Activated CD4-positive, alpha-beta memory T cell treated with anti-CD3 and anti-CD28 coated beads for 36 hours (primary cell): ENCODE data around the gene TTC28. TPM values are rescaled to one million over a fixed set of nuclear protein-coding genes. Genes with fewer than 3 reads are reported as not detected.
"Not testable (repeated sequence)": the region's sequence is repeated elsewhere in the genome, so short reads cannot be mapped to it uniquely, and the experiment has no call there.

Source experiments
- CTCF ChIA-PET: fragments of 350-600 bp; sonication (Branson Sonifier 250); formaldehyde crosslinking; loops from one replicate; lab custom pipeline; 2021; ENCODE audit warnings: antibody characterized with exemption, inconsistent platforms; lab: Charles Lee
- POLR2A ChIA-PET: fragments of 350-600 bp; sonication (Branson Sonifier 250); formaldehyde crosslinking; loops from one replicate; lab custom pipeline; 2021; ENCODE audit warnings: antibody characterized with exemption; lab: Charles Lee
- DNase-seq: peaks from one replicate; pipeline ENCODE4 v3.0.0-alpha.2; 2020
- H3K27ac Mint-ChIP-seq: one replicate; pipeline ENCODE4 v1.8.0; 2021; ENCODE audit warnings: mixed read lengths
- H3K27me3 Mint-ChIP-seq: one replicate; pipeline ENCODE4 v1.8.0; 2021; ENCODE audit warnings: mixed read lengths
- H3K36me3 Mint-ChIP-seq: one replicate; pipeline ENCODE4 v1.8.0; 2021; ENCODE audit warnings: mixed read lengths
- H3K4me1 Mint-ChIP-seq: one replicate; pipeline ENCODE4 v1.8.0; 2021; ENCODE audit warnings: low read depth, mixed read lengths
- H3K4me3 Mint-ChIP-seq: one replicate; pipeline ENCODE4 v1.8.0; 2021; ENCODE audit warnings: mild to moderate bottlenecking, mixed read lengths
- H3K9me3 Mint-ChIP-seq: one replicate; pipeline ENCODE4 v1.8.0; 2021; ENCODE audit warnings: mixed read lengths
- intact Hi-C: fragments of 100-400 bp; cut with micrococcal nuclease; formaldehyde crosslinking; loops from one replicate; pipeline ENCODE4 v1.15.1; 2023
- total RNA-seq, 2 experiments: library from RNA; stranded (reverse); gene quantifications; one replicate each; pipeline ENCODE4 v1.2.3, GENCODE V29; 2021

TTC28 gene
- total RNA-seq, 2 experiments from 2014 or later, result 0.59 to 0.80 TPM

GRCh38 chr22:28541137-28541536, 138.5 kb downstream of the TTC28 start:
- Mint-ChIP-seq H3K27me3 (peaks cover 7% of the 10 kb centered on the region), H3K4me3 (no peak overlapping the region), H3K4me1 (no peaks in the 10 kb centered on the region), H3K27ac (no peak overlapping the region), H3K36me3 (peaks cover 2% of the 10 kb centered on the region), H3K9me3 (peaks cover 5% of the 10 kb centered on the region)
- ChIA-PET POLR2A (no interaction called here), CTCF (no interaction called here)
- DNase-seq, result no peak
- intact Hi-C loops, result no loop called here

- Mint-ChIP-seq H3K27ac (no peak overlapping the region), H3K36me3 (peaks cover 2% of the 10 kb centered on the region), H3K27me3 (peaks cover 8% of the 10 kb centered on the region), H3K4me3 (no peak overlapping the region), H3K4me1 (no peaks in the 10 kb centered on the region), H3K9me3 (peaks cover 5% of the 10 kb centered on the region)
- DNase-seq, result no peak
- intact Hi-C loops, result no loop called here
- CTCF ChIA-PET, result no interaction called here
- POLR2A ChIA-PET, result no interaction called here
Measured at GRCh38 chr22:28538922-28539321, 140.7 kb downstream of the TTC28 start.

DNA sequence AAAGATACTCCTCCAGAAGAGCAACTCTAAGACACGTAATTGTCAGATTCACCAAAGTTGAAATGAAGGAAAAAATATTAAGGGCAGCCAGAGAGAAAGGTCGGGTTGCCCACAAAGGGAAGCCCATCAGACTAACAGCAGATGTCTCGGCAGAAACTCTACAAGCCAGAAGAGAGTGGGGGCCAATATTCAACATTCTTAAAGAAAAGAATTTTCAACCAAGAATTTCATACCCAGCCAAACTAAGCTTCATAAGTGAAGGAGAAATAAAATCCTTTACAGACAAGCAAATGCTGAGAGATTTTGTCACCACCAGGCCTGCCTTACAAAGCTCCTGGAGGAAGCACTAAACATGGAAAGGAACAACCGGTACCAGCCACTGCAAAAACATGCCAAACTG, 149.1 kb downstream of the TTC28 start:
- CTCF ChIA-PET, DNase-seq, H3K9me3 Mint-ChIP-seq, H3K4me3 Mint-ChIP-seq, H3K27ac Mint-ChIP-seq, intact Hi-C loops, H3K4me1 Mint-ChIP-seq, POLR2A ChIA-PET, H3K36me3 Mint-ChIP-seq: not testable (repeated sequence)
- H3K27me3 Mint-ChIP-seq, result peaks cover 19% of the 10 kb centered on the region

- CTCF ChIA-PET, H3K36me3 Mint-ChIP-seq, POLR2A ChIA-PET, H3K27ac Mint-ChIP-seq, H3K9me3 Mint-ChIP-seq, DNase-seq, H3K4me1 Mint-ChIP-seq, intact Hi-C loops, H3K4me3 Mint-ChIP-seq: not testable (repeated sequence)
- peaks cover 19% of the 10 kb centered on the region for H3K27me3 Mint-ChIP-seq
Measured at GRCh38 chr22:28529144-28529543, 150.5 kb downstream of the TTC28 start.

- no peaks in the 10 kb centered on the region for H3K9me3 Mint-ChIP-seq
- POLR2A ChIA-PET, result no interaction called here
- no peak overlapping the region for H3K4me3 Mint-ChIP-seq
- H3K36me3 Mint-ChIP-seq, result no peaks in the 10 kb centered on the region
- H3K27ac Mint-ChIP-seq, result no peak overlapping the region
- CTCF ChIA-PET, result no interaction called here
- no peaks in the 10 kb centered on the region for H3K4me1 Mint-ChIP-seq
- no peak for DNase-seq
- H3K27me3 Mint-ChIP-seq, result peaks cover 17% of the 10 kb centered on the region
- intact Hi-C loops, result no loop called here
Measured at GRCh38 chr22:28521451-28521850, 158.2 kb downstream of the TTC28 start.

DNA sequence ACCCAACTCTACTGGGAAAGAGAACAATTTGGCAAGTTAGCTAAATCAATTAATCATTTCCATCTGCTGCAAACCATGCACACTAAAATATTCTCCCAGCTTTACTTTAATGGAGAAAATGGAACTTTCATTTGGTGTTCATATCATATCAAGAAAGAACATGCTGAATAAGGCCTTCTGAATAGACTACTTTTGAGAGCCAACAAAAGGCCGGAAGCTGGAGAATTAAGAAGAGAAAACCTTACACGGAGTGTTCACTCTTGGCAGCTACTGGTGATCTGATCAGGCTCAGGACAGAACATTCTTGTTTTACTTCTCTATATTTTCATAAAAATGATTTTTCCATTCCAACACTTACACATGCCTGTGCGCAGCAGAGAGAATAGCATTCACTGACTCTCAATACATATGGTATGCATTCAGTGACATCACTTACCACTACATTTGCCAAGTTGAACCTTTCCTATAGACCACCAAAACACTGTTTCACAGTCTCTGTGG, 165.3 kb downstream of the TTC28 start:
- H3K4me3 Mint-ChIP-seq, result no peak overlapping the region
- H3K4me1 Mint-ChIP-seq, result no peaks in the 10 kb centered on the region
- ChIA-PET CTCF (no interaction called here), POLR2A (no interaction called here)
- H3K9me3 Mint-ChIP-seq, result peaks cover 17% of the 10 kb centered on the region
- no peak overlapping the region for H3K27ac Mint-ChIP-seq
- no peak for DNase-seq
- peaks cover 9% of the 10 kb centered on the region for H3K27me3 Mint-ChIP-seq
- no peaks in the 10 kb centered on the region for H3K36me3 Mint-ChIP-seq
- intact Hi-C loops, result no loop called here

DNA sequence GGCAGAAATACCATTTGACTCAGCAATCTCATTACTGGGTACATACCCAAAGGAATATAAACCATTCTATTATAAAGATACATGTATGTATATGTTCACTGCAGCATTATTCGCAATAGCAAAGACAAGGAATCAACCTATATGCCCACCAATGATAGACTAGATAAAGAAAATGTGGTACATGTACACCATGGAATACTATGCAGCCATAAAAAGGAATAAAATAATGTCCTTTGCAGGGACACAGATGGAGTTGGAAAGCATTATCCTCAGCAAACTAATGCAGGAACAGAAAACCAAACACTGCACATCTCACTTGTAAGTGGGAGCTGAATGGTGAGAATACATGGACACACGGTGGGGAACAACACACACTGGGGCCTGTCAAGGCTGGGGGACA, 167.3 kb downstream of the TTC28 start:
- CTCF ChIA-PET, result not testable (repeated sequence)

DNA sequence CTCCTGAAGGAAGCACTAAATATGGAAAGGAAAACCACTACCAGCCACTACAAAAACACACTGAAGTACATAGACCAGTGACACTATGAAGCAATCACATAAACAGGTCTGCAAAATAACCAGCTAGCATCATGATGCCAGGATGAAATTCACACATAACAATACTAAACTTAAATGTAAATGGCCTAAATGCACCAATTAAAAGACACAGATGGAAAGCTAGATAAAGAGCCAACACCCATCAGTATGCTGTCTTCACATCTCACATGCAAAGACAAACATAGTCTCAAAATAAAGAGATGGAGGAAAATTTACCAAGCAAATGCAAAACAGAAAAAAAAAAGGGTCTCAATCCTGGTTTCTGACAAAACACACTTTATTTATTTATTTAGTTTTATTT, 171.7 kb downstream of the TTC28 start:
- no peak overlapping the region for H3K27ac Mint-ChIP-seq
- H3K36me3 Mint-ChIP-seq, result peaks cover 2% of the 10 kb centered on the region
- no peak overlapping the region for H3K4me3 Mint-ChIP-seq
- no peaks in the 10 kb centered on the region for H3K4me1 Mint-ChIP-seq
- H3K27me3 Mint-ChIP-seq, result peaks cover 11% of the 10 kb centered on the region
- intact Hi-C loops, result no loop called here
- ChIA-PET CTCF (interaction anchor here (0.7 kb wide), 1 partner anchor 214 kb away, joined by 3 read pairs; no protein-coding TSS in a partner anchor), POLR2A (no interaction called here)
- H3K9me3 Mint-ChIP-seq, result peaks cover 23% of the 10 kb centered on the region
- DNase-seq, result no peak

More for the DNA sequence above, 167.3 kb downstream of the TTC28 start:
- peaks cover 15% of the 10 kb centered on the region for H3K27me3 Mint-ChIP-seq
- POLR2A ChIA-PET, H3K27ac Mint-ChIP-seq, DNase-seq, H3K4me1 Mint-ChIP-seq, H3K36me3 Mint-ChIP-seq, H3K4me3 Mint-ChIP-seq, intact Hi-C loops: not testable (repeated sequence)
- peaks cover 23% of the 10 kb centered on the region for H3K9me3 Mint-ChIP-seq

DNA sequence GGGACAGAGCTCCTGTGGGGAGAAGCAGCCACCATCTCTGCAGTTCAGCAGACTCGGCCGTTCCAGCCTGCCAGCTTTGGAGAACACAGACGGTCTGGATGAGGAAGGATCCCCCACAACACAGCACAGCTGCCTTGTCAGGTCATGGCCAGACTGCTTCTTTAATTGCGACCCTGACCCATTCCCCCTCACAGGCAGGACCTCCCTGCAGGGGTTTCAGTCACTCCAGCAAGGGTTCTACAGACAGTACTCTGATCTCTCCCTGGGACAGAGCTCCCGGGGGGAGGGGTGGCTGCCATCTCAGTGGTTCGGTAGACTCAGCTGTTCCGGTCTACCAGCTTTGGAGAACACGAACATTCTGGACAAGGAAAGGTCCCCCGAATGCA, 173.5 kb downstream of the TTC28 start:
- ChIA-PET POLR2A (no interaction called here), CTCF (no interaction called here)
- DNase-seq, result no peak
- Mint-ChIP-seq H3K4me3 (no peak overlapping the region), H3K9me3 (peaks cover 17% of the 10 kb centered on the region), H3K27me3 (peaks cover 14% of the 10 kb centered on the region), H3K27ac (no peak overlapping the region), H3K36me3 (peaks cover 2% of the 10 kb centered on the region), H3K4me1 (no peaks in the 10 kb centered on the region)
- intact Hi-C loops, result no loop called here

- ChIA-PET CTCF (no interaction called here), POLR2A (no interaction called here)
- Mint-ChIP-seq H3K9me3 (peaks cover 11% of the 10 kb centered on the region), H3K4me1 (no peaks in the 10 kb centered on the region), H3K27me3 (peaks cover 14% of the 10 kb centered on the region), H3K4me3 (no peak overlapping the region), H3K27ac (no peak overlapping the region), H3K36me3 (peaks cover 2% of the 10 kb centered on the region)
- DNase-seq, result no peak
- intact Hi-C loops, result no loop called here
Measured at GRCh38 chr22:28505416-28506149, 174.1 kb downstream of the TTC28 start.

DNA sequence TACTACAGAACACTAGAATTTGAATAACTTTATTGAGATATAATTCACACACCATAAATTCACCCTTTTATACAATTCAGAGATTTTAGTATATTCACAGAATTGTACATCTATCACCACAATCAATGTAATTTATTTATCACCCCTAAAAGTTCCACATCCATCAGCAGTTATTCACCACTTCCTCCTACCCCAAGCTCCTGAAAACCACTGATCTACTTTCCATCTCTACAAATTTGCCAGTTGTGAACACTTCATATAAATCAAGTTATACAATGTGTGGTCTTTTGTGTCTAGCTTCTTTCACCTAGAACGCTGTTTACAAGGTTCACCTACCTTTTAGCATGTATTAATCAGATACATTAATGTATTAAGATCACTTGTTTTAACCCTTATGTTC, 179.6 kb downstream of the TTC28 start:
- ChIA-PET POLR2A (no interaction called here), CTCF (interaction anchor here (0.7 kb wide), 1 partner anchor 504 kb away, joined by 3 read pairs; no protein-coding TSS in a partner anchor)
- no peaks in the 10 kb centered on the region for H3K4me1 Mint-ChIP-seq
- intact Hi-C loops, result no loop called here
- H3K4me3 Mint-ChIP-seq, result no peak overlapping the region
- no peaks in the 10 kb centered on the region for H3K36me3 Mint-ChIP-seq
- peaks cover 17% of the 10 kb centered on the region for H3K27me3 Mint-ChIP-seq
- DNase-seq, result no peak
- H3K27ac Mint-ChIP-seq, result no peak overlapping the region
- no peaks in the 10 kb centered on the region for H3K9me3 Mint-ChIP-seq

GRCh38 chr22:28498044-28498443, 181.6 kb downstream of the TTC28 start:
- ChIA-PET CTCF (no interaction called here), POLR2A (no interaction called here)
- intact Hi-C loops, result no loop called here
- H3K36me3 Mint-ChIP-seq, result no peaks in the 10 kb centered on the region
- no peak overlapping the region for H3K4me3 Mint-ChIP-seq
- H3K27ac Mint-ChIP-seq, result no peak overlapping the region
- no peaks in the 10 kb centered on the region for H3K4me1 Mint-ChIP-seq
- no peak for DNase-seq
- peaks cover 23% of the 10 kb centered on the region for H3K27me3 Mint-ChIP-seq
- H3K9me3 Mint-ChIP-seq, result no peaks in the 10 kb centered on the region

DNA sequence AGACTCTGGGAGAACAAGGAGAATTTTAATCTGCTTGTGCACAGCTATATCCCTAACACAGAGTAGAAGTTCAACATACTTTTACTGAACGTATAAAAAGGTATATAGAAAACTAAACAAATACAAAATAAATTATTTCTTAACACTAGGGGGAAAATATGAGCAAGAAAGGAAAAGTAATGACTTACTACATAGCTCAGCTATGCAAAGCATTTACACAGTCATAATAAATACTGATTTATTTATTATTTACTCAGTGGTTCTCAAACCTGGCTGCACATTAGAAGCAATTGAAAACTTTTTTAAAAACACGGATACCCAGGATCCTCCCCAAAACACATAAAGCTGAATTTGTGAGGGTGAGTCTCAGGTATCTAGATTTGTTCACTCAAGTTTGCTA, 182.5 kb downstream of the TTC28 start:
- Mint-ChIP-seq H3K27me3 (peaks cover 23% of the 10 kb centered on the region), H3K4me3 (no peak overlapping the region), H3K36me3 (no peaks in the 10 kb centered on the region), H3K9me3 (no peaks in the 10 kb centered on the region), H3K27ac (no peak overlapping the region), H3K4me1 (no peaks in the 10 kb centered on the region)
- intact Hi-C loops, result no loop called here
- no peak for DNase-seq
- ChIA-PET POLR2A (no interaction called here), CTCF (no interaction called here)
